Transverse colon (tissue), 4 donors: ENCODE data around the gene SHQ1.

ENCODE experiments used
- POLR2AphosphoS5 ChIP-seq, 3 donors: sonication (generic); formaldehyde crosslinking; IDR thresholded peaks; one replicate each; pipeline ENCODE4 v1.6.1; 2016; ENCODE audit warnings: antibody characterized with exemption in 3 of 3
- TF ChIP-seq, protein P1 (sequence below), 5 experiments: fragments of 200-600 bp in 3 of 5; fragments of 450-650 bp in 2 of 5; sonication (generic) in 3 of 5; IDR thresholded peaks; 1 replicate in 2 of 5; 2 replicates in 3 of 5; pipeline ENCODE4 v1.5.1; 2016 to 2017; ENCODE audit warnings: antibody characterized with exemption in 5 of 5, inconsistent platforms in 3 of 5, mild to moderate bottlenecking in 2 of 5, moderate library complexity in 1 of 5

DNA sequence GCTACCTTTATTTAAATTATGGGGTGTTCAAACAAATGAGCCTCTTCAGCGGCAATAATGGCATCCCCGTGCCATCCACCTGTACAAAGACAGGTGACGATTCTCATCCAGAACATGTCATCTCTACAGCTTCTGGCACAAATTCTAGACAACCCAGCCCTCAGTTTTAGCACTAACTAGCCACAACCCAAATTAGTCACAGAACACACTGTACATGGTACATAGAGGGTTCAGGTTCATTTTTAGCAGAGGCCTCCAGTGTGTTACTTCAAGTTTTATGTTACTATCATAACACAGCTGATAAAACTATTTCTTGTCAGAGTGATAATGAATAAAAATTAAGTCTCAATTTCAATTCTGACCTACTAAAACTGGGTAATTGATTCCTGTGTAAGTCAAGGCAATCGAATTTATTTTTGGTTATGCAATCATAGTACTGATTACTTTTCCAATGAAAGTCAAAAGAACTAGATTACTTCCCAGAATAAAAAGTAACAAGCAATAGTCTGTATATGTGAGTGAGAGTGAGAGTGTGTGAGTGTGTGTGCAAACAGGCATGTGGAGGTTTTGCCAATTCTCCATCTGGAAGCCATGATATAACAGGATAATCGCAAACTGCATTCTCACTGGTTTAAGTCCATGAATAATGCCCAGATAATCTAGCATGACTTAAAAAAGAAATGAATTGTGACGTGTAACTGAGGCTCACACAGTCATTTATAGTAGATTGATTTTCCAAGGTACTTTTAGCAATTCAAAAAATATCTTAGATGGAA lies 37.4 kb downstream of the SHQ1 start:
- TF ChIP-seq, protein P1, sequence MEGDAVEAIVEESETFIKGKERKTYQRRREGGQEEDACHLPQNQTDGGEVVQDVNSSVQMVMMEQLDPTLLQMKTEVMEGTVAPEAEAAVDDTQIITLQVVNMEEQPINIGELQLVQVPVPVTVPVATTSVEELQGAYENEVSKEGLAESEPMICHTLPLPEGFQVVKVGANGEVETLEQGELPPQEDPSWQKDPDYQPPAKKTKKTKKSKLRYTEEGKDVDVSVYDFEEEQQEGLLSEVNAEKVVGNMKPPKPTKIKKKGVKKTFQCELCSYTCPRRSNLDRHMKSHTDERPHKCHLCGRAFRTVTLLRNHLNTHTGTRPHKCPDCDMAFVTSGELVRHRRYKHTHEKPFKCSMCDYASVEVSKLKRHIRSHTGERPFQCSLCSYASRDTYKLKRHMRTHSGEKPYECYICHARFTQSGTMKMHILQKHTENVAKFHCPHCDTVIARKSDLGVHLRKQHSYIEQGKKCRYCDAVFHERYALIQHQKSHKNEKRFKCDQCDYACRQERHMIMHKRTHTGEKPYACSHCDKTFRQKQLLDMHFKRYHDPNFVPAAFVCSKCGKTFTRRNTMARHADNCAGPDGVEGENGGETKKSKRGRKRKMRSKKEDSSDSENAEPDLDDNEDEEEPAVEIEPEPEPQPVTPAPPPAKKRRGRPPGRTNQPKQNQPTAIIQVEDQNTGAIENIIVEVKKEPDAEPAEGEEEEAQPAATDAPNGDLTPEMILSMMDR (IDR thresholded peaks at IDR 0.05): no peak
- TF ChIP-seq POLR2AphosphoS5 (IDR thresholded peaks at IDR 0.05): no peak
